ENCODE measurements around the gene ZC3HAV1L. TPM values are rescaled to one million over a fixed set of nuclear protein-coding genes. Genes with fewer than 3 reads are reported as not detected.
A peak's percentile ranks its signal among the peaks of the same experiment; 100 is the strongest.

The ZC3HAV1L gene
- total and polyA plus RNA-seq, 2 experiments from 2014 or later = 2.0 to 11.3 TPM

DNA sequence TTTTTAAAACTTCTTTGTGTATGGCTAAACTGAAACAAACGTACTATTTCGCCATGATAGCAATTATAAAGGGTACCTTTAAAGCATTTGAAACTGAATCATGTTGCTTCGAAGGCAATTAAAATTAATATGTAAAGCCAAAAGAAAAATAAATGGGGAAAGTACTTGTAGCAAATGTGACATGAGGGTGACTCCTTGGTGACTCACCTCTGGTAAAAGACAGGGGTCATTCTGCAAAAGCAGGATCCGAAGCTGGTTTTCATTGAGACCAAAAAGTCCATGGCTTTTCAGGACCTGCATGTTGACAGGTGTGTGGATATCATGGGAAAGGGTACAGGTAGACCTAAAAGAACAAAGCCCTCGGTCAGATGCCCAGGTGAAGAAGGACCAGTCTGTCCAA, 1.5 kb downstream of the ZC3HAV1L start:
- H3K36me3 ChIP-seq (ENCODE audit: insufficient read depth) = no peaks in the 10 kb centered on the region; the same call in 1 of the 2 replicates
- Mint-ChIP-seq H3K27ac (no peak overlapping the region), H3K9me3 (no peaks in the 10 kb centered on the region), H3K27me3 (ENCODE audit: insufficient read depth, low read depth, poor library complexity) (peaks cover 13% of the 10 kb centered on the region), H3K36me3 (ENCODE audit: low read depth) (peaks cover 37% of the 10 kb centered on the region), H3K4me3 (peak overlapping the region; percentile 76), H3K4me1 (peaks cover 26% of the 10 kb centered on the region)
- H3K79me2 ChIP-seq (replicated peaks; ENCODE audit: insufficient read depth) = no peaks in the 10 kb centered on the region
- H3K4me1 ChIP-seq (ENCODE audit: insufficient read depth) = peaks cover 15% of the 10 kb centered on the region
- H3K4me3 ChIP-seq = peak overlapping the region; percentile 75; the same call in 1 of the 2 replicates
- no peaks in the 10 kb centered on the region for H3K27me3 ChIP-seq (ENCODE audit: insufficient read depth)
- ATAC-seq (no peak), DNase-seq (ENCODE audit: low spot score) (no peak)
- H2AFZ ChIP-seq = no peak overlapping the region
- peak overlapping the region; percentile 88; the same call in 1 of the 2 replicates for H3K4me2 ChIP-seq
- no peaks in the 10 kb centered on the region for H3K9me2 ChIP-seq (ENCODE audit: insufficient read depth)
- TF ChIP-seq JUNB (IDR thresholded peaks at IDR 0.05; ENCODE audit: unreplicated experiment) (no peak), ZNF331 (CRISPR knock-in tag; IDR thresholded peaks at IDR 0.05; ENCODE audit: low read depth) (no peak), CREB1 (CRISPR knock-in tag; IDR thresholded peaks at IDR 0.05; ENCODE audit: low read depth) (no peak), EZH2 (IDR thresholded peaks at IDR 0.05; ENCODE audit: low read depth, unreplicated experiment) (no peak), CTCF (conservative IDR thresholded peaks at IDR 0.05; ENCODE audit: low read depth in 2 of 2) (no peak), POLR2AphosphoS5 (IDR thresholded peaks at IDR 0.05; ENCODE audit: low read depth) (no peak), ZNF114 (CRISPR knock-in tag; IDR thresholded peaks at IDR 0.05) (no peak), NANOG (IDR thresholded peaks at IDR 0.05; ENCODE audit: borderline replicate concordance) (no peak), ZNF462 (CRISPR knock-in tag; IDR thresholded peaks at IDR 0.05) (no peak), STAT1 (IDR thresholded peaks at IDR 0.05; ENCODE audit: unreplicated experiment) (no peak), EZH2phosphoT487 (IDR thresholded peaks at IDR 0.05; ENCODE audit: unreplicated experiment) (no peak)
- TF ChIP-seq, protein P1, sequence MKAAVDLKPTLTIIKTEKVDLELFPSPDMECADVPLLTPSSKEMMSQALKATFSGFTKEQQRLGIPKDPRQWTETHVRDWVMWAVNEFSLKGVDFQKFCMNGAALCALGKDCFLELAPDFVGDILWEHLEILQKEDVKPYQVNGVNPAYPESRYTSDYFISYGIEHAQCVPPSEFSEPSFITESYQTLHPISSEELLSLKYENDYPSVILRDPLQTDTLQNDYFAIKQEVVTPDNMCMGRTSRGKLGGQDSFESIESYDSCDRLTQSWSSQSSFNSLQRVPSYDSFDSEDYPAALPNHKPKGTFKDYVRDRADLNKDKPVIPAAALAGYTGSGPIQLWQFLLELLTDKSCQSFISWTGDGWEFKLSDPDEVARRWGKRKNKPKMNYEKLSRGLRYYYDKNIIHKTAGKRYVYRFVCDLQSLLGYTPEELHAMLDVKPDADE (IDR thresholded peaks at IDR 0.05) = no peak
- TF ChIP-seq, protein P2, sequence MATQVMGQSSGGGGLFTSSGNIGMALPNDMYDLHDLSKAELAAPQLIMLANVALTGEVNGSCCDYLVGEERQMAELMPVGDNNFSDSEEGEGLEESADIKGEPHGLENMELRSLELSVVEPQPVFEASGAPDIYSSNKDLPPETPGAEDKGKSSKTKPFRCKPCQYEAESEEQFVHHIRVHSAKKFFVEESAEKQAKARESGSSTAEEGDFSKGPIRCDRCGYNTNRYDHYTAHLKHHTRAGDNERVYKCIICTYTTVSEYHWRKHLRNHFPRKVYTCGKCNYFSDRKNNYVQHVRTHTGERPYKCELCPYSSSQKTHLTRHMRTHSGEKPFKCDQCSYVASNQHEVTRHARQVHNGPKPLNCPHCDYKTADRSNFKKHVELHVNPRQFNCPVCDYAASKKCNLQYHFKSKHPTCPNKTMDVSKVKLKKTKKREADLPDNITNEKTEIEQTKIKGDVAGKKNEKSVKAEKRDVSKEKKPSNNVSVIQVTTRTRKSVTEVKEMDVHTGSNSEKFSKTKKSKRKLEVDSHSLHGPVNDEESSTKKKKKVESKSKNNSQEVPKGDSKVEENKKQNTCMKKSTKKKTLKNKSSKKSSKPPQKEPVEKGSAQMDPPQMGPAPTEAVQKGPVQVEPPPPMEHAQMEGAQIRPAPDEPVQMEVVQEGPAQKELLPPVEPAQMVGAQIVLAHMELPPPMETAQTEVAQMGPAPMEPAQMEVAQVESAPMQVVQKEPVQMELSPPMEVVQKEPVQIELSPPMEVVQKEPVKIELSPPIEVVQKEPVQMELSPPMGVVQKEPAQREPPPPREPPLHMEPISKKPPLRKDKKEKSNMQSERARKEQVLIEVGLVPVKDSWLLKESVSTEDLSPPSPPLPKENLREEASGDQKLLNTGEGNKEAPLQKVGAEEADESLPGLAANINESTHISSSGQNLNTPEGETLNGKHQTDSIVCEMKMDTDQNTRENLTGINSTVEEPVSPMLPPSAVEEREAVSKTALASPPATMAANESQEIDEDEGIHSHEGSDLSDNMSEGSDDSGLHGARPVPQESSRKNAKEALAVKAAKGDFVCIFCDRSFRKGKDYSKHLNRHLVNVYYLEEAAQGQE (IDR thresholded peaks at IDR 0.05; ENCODE audit: unreplicated experiment) = no peak
- no peaks in the 10 kb centered on the region for H4K20me1 ChIP-seq (replicated peaks; ENCODE audit: insufficient read depth)
- no peak overlapping the region for H3K27ac ChIP-seq (ENCODE audit: low read depth)
- H3F3A ChIP-seq (replicated peaks; ENCODE audit: low read depth) = peaks cover 3% of the 10 kb centered on the region; the same call in 1 of the 2 replicates

Measured in GM23338 (cell line).